Measurements from ENCODE around the gene FBXL20. TPM values are rescaled to one million over a fixed set of nuclear protein-coding genes. Genes with fewer than 3 reads are reported as not detected.
"Not testable (repeated sequence)": the region's sequence is repeated elsewhere in the genome, so short reads cannot be mapped to it uniquely, and the experiment has no call there.

FBXL20 gene
- total RNA-seq, 1 experiment from 2014 or later, result 4.7 TPM

DNA sequence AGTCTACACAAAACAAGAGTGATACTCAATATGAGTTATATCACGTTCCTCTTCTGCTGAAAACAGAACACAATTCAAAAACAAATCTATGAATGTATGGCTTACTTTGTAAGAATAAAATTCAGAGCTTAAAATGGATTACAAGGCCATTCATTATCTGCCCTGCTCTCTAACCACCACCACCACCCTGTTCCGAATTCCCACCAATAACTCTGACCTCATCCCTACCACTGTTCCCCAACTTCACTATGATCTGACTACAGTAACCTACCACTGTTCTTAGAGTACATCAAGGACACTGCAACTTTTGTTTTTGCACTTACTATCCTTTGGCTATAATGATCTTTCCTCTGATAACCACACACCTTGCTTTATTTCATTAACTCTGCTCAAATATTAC is 21.3 kb downstream of the FBXL20 start:
- no peak for DNase-seq (ENCODE audit: low spot score)

DNA sequence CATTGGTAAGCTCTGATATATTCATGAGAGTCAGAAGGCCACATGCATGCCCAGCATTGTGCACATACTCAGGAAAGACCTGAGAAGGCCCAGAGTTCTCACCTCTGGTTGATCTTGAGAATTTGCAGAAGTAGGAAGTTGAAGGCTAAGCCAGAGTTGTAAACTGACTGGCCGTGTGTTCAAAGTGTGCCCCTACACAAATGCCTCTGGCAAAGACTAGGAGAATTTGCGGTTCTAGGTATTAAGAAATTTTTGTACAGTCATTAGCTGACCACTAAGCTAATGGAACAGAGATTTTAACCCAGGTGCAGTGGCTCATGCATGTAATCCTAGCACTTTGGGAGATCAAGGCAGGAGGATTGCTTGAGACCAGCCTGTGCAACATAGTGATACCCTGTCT is 25.0 kb downstream of the FBXL20 start:
- DNase-seq (ENCODE audit: low spot score), result no peak

DNA sequence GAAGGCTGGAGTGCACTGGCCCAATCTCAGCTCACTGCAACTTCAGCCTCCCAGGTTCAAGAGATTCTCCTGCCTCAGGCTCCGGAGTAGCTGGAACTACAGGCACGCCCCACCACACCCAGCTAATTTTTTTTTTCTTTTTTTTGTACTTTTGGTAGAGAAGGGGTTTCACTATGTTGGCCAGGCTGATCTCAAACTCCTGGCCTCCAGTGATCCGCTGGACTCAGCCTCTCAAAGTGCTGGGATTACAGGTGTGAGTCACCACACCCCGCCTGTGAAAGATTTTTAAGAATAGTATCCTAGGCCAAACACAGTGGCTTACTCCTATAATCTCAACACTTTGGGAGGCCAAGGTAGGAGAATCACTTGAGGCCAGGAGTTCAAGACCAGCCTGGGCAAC is 33.6 kb downstream of the FBXL20 start:
- not testable (repeated sequence) for DNase-seq (ENCODE audit: low spot score)

DNA sequence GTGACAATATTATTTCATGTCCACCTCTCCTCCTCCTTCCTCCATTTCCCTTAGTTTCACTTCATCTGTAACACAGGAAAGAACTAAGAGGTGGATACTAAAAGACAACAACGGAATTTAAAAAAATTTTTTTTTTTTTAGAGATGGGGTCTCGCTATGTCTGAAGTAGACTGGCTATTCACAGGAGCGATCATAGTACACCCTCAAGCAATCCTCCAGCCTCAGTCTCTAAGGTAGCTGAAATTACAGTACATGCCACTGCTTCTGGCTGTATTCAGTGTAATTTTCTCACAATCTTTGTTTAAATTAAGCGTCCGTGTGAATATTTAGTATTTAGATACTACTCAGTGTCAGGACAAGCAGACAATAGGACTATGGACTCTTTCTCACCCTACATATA is 35.6 kb downstream of the FBXL20 start:
- no peak for DNase-seq (ENCODE audit: low spot score)

DNA sequence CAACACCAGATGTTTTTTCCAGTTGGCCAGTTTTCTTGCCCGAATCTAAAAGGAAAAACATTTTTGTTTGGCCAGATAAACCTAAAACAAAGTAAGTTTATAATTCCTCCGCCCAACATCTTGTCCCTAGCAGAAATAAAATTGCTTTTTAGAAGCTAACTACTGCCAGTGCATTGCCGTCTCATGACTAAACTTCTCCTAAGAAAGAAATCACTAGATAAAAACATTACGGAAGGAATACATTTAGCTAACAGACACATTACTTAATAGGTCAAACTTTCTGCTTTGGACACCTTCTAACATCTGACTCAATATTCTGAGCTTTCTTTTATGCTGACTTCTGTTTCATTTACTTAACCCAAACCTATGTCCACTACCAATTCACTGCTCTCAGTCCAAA is 36.2 kb downstream of the FBXL20 start:
- DNase-seq (ENCODE audit: low spot score), result no peak

DNA sequence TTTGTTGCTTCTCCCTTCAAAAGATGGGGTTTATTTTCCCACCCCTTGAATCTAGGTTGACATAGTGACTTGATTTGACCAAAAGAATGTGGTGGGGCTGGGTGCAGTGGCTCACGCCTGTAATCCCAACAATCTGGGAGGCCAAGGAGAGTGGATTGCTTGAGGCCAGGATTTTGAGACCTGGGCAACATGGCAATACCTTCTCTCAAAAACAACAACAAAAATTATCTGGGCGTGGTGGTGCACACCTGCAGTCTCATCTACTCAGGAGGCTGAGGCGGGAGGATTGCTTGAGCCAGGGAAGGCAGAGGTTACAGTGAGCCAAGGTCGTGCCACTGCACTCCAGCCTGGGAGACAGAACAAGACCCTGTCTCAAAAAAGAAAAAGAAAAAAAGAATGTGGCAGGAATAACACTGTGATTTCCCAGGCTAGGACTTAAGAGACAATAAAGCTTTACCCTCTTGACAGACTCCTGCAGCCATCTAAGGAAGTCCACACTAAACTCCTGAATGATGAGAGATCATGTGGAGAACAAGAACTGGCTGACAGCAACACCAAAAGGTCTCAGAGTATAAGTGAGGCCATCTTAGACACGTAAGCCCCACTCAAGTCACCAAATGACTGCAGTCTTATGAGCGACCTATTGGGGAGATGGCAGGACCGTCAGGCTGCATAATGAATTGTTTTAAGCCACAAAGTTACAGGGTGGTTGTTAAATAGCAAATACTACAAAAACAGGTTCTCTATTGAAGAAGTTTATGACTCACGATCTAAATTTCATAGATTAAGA is 37.0 kb downstream of the FBXL20 start:
- DNase-seq (ENCODE audit: low spot score), result no peak

DNA sequence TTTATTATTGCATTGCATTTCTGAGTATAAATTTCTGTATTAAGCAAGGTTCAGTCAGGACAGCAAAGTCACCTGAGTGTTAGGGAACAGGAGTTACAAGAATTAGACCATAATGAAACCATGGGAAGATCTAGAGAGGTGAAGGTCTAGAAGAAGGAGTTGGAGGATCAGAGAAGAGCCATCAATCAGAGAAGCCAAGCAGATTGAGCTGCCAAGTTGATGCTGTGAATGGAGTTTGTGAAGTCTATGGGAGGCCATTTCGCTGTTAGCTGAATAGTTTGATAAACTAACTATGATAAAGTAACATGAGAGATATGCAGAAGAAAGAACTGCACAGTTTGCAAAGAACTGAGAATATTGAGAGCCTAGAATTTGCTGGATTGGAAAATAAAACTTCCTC is 40.4 kb downstream of the FBXL20 start:
- no peak for DNase-seq (ENCODE audit: low spot score)

DNA sequence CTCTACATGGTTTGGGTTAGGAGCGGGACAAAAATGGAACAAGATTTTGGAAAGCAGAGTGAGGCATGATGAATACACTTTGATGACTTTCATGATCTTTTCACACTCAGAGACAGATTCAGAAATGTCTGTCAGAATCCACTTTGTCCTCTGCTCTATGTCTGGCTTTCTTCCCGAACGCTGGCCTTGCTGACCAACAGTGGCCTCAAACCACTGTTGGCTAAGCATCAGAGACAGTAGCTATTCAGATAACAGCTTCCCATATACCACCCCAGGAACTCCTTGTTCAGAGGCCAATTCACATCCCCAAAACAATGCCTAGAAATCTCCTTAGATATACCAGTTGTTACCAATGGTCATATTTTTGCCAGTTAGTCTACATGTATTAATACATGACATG is 40.9 kb downstream of the FBXL20 start:
- DNase-seq (ENCODE audit: low spot score), result no peak

DNA sequence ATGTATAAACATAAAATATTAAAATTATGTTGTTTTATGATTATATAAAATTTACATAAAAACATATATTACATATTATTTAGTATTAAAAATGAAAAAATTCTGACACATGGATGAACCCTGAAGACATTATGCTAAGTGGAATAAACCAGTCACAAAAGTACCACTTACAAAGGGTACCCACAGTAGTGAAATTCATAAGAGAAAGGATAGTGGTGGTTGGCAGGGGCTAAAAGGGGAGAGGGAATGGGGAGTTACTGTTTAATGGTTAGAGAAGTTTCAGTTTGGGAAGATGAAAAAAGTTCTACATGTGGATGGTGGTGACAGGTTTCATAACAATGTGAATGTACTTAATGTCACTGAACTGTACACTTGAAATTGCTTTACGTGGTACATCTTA is 41.4 kb downstream of the FBXL20 start:
- no peak for DNase-seq (ENCODE audit: low spot score)

DNA sequence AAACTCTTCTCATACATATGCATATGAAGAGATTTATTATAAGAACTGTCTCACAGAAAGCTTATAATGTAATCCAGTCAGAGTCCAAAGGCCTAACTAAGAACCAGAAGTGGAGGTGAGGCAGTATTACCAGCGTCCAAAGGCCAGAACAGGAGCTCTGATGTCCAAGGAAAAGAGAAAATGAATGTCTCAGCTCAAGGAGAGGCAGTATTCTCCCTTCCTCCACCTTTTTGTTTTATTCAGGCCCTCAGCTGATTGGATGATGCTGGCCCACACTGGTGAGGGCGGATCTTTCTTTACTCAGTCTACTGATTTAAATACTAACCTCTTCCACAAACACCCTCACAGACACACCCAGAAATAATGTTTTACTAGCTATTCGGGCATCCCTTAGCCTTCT is 43.4 kb downstream of the FBXL20 start:
- no peak for DNase-seq (ENCODE audit: low spot score)

DNA sequence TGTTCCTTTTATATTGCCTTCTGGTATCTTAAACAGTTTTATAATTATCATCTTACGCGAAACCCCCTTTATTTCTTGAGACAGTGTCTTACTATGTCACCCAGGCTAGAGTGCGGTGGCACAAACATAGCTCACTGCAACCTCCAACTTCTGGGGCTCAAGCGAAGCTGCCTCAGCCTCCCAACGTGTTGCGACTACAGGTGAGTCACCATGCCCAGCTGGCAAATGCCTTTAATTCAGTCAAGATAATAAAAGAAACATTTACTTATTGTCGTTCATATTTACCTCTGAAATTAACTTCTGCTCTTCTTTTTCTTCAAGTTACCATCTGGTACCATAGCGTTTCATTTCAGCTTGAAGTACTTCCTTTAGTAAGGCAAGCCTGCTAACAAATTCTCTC is 43.9 kb downstream of the FBXL20 start:
- DNase-seq (ENCODE audit: low spot score), result no peak

DNA sequence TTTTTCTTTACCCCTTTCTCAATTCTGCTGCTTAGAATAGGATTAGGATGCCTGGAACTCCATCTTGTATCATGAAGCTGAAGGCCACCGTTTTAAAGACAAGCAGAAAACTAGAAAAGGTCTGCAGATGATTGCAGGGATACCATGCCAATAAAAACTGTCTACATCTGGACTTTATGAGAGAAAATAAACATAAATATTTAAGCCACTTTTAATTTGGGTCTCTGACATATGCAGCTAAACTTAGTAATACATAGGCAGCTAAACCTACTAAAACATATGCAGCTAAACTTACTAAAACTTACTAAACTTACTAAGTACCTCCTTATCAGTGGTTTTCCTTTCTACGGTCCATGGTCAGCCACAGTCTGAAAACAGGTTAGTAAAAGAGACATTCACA is 48.4 kb downstream of the FBXL20 start:
- DNase-seq (ENCODE audit: low spot score), result no peak

DNA sequence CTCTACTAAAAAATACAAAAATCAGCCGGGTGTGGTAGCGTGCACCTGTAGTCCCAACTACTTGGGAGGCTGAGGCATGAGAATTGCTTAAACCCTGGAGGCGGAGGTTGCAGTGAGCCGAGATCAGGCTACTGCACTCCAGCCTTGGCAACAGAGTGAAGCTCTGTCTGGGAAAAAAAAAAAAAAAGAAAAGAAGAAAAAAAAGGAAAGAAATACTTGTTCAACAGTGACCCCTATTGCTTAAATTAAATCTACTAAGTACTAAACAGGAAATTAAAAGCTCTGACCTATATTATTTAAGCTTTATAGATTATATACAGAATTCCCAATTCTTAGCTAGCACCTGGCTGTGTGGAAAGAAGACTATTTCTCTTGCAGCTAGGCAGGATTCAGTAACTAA is 48.9 kb downstream of the FBXL20 start:
- no peak for DNase-seq (ENCODE audit: low spot score)

DNA sequence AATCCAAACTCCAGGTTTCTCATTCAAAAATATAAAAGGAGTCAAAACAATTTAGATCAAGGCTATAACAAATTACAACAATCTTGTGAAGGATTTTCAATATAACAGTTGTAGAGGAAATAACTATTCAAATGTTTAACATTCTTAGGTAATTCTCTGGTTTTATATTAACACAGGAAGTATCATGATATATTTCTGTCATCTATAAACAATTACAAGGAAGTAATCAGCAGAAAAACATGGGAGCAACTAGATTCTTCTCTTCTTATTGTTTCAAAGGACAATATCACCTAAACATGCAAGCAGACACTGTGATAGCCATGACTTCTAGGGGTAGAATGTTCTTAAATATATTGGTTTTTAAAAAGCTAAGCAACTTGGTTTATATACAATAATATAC is 49.9 kb downstream of the FBXL20 start:
- DNase-seq (ENCODE audit: low spot score), result peak; percentile 18

DNA sequence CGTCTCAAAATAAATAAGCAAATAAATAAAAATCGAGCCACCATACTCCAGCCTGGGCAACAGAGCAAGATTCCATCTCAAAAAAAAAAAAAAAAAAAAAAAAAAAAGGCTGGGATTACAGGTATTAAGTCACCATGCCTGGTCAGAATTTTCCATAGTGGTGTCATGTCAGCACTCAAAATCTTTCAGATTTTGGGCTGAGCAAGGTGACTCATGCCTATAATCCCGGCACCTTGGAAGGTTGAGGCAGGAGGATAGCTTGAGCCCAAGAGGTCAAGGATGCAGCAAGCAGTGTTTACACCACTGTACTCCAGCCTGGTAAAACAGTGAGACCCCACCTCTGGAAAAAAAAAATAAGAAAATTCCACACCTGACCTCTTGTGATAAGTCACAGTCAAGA is 52.2 kb downstream of the FBXL20 start:
- no peak for DNase-seq (ENCODE audit: low spot score)

DNA sequence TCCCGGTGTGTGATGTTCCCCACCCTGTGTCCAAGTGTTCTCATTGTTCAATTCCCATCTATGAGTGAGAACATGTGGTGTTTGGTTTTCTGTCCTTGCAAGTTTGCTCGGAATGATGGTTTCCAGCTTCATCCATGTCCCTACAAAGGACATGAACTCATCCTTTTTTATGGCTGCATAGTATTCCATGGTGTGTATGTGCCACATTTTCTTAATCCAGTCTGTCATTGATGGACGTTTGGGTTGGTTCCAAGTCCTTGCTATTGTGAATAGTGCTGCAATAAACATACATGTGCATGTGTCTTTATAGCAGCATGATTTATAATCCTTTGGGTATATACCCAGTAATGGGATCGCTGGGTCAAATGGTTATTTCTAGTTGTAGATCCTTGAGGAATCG is 54.6 kb downstream of the FBXL20 start:
- not testable (repeated sequence) for DNase-seq (ENCODE audit: low spot score)

DNA sequence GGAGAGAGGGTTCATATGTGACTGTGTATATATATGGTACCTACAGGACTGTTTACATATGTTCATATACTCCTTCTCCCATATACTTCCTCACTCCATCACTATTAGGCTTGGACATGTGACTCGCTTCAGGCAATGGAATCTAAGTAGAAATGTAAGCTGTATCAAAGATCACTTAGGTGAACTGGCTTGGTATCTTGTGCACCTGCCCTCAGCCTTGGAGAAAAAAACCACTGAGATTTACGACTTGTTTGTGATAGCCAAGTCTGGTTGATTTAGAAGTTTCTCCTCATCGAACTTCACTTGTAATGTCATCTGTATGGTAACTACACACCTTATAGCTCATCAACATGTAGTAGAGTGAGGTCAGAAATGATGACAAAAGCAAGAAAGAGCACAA is 59.9 kb downstream of the FBXL20 start:
- no peak for DNase-seq (ENCODE audit: low spot score)

DNA sequence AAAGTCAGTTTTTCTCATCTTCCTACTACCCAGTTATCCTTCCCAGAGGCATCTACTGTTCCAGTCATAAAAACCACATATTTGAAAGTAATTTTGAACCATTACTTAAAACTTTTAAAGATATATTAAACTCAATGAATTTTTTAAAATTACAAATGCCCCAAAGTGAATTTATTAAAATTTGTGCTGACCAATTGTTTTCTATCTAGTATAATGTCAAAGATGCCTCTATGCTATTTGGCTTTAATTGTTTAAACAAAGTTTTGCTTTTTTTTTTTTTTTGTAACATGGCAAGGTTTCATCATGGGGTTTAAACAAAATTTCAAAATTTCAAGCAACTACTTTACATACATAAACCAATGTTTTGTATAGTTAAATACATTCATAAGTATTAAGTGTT is 60.7 kb downstream of the FBXL20 start:
- DNase-seq (ENCODE audit: low spot score), result no peak

DNA sequence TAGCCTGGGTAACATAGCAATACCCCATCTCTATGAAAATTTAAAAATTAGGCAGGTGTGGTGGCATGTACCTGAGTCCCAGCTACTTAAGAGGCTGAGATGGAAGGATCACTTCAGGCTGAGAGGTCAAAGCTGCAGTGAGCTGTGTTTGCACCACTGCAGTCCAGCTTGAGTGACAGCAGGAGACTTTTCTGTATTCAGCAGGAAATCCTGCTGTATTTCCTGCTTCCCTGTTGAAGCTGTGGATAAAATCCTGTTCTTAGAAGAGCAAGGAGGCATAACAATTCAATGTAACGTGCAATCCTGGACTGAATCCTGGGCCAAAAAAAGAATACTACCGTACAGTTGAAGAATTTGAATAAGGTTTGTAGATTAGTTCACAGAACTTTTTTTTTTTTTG is 62.2 kb downstream of the FBXL20 start:
- no peak for DNase-seq (ENCODE audit: low spot score)

DNA sequence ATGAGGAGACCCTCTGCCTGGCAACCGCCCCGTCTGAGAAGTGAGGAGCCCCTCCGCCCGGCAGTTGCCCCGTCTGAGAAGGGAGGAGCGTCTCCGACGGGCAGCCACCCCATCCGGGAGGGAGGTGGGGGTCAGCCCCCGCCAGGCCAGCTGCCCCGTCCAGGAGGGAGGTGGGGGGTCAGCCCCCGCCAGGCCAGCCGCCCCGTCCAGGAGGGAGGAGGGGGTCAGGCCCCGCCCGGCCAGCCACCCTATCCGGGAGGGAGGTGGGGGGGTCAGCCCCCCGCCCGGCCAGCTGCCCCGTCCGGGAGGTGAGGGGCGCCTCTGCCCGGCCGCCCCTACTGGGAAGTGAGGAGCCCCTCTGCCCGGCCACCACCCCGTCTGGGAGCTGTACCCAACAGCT is 63.8 kb downstream of the FBXL20 start:
- DNase-seq (ENCODE audit: low spot score), result not testable (repeated sequence)

DNA sequence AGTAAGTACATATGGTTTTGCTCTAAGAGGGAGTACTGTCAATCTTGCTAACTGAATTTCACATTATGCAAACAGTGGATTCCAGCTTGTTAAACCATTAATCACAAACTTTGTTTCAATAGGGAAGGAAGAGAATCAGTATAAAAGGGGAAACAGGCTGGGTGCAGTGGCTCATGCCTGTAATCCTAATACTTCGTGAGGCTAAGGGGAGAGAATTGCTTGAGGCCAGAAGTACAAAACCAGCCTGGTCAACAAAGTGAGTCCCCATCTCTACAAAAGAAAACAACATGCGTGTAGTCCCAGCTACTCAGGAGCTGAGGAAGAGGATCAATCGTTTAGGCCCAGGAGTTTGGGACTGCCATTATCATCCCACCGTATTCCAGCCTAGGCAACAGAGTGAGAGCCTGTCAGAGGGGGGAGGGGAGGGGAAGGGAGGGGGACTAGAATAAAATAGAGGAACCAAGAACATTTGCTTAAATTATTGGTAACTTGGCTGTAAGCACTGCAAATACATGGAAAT is 65.7 kb downstream of the FBXL20 start:
- no peak for DNase-seq (ENCODE audit: low spot score)

DNA sequence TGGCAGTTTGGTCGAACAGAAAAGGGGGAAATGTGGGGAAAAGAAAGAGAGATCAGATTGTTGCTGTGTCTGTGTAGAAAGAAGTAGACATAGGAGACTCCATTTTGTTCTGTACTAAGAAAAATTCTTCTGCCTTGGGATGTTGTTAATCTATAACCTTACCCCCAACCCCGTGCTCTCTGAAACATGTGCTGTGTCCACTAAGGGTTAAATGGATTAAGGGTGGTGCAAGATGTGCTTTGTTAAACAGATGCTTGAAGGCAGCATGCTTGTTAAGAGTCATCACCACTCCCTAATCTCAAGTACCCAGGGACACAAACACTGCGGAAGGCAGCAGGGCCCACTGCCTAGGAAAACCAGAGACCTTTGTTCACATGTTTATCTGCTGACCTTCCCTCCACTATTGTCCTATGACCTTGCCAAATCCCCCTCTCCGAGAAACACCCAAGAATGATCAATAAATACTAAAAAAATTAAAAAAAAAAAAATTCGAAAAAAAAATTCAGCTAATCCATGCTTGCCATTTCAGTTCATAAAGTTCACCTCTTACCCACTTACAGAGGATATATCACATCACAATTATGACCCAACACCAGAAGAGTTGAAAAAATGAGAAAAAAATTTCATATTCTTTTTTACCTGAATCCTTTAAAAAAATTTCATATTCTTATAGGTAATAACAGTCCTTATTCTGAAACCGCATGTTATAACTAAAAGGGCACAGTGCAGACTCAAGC is 67.2 kb downstream of the FBXL20 start:
- DNase-seq (ENCODE audit: low spot score), result not testable (repeated sequence)

DNA sequence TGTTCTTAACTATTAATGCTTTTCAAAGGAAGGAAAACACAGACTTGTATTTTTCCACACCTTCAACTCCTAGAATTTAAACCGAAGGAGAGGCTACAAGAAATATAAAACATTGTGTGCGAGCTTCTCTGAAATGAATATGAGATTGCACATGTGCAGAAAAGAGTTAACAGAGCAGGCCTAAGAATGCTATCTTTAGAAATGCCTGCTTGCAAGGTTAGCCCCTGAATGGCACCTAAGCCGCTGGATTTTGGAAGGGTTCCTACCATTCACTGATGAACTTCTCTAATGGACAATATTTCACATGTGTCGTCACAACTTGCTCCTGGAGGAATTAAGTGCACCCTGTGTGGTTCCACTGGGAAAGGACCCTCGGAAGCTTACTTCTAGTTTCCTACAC is 69.3 kb downstream of the FBXL20 start:
- no peak for DNase-seq (ENCODE audit: low spot score)

All from HT-29 (cell line).